GM18870 (cell line): ENCODE data around the gene TM9SF2.

Experiments used
- ATAC-seq: cut with Tn5 transposase; IDR thresholded peaks from one replicate; pipeline ENCODE4 v1.9.1; 2021; ENCODE audit warnings: moderate library complexity; ENCODE audit not compliant: unreplicated experiment

TM9SF2 gene

DNA sequence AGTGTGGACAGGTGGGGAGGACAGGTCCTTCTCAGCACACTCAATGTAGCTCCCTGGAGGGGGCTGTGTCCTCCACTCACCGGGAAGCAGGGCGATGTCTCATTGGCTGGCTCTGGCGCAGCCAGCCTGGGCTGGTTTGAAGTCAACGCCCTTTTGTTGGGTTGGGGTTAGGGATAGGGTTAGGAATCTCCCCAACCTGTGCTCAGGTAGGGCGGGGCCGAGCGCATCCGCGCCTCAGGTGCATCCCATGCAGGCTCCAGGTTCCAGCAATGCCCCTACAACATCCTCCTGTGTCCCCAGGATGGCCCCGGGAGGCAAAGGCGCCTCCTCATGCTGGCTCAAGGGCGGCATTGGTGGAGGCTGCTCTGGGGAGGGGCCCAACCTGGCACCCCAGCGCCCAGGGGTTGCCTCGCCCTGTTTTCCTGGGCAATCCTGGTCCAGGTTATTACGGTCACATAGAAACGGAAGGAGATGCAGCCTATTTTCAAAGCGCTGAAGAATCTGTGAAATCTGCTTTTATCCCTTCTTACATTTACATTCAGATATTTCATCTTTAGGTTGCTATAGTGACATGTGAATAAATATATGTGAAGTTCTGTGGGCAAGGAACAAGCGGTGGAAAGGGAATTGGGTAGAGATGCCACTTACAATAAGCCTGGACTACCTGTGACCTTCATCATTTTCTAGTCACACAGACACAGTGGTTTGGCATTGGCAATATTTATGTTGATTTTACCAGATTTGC is 74.3 kb downstream of the TM9SF2 start:
- ATAC-seq: no peak

DNA sequence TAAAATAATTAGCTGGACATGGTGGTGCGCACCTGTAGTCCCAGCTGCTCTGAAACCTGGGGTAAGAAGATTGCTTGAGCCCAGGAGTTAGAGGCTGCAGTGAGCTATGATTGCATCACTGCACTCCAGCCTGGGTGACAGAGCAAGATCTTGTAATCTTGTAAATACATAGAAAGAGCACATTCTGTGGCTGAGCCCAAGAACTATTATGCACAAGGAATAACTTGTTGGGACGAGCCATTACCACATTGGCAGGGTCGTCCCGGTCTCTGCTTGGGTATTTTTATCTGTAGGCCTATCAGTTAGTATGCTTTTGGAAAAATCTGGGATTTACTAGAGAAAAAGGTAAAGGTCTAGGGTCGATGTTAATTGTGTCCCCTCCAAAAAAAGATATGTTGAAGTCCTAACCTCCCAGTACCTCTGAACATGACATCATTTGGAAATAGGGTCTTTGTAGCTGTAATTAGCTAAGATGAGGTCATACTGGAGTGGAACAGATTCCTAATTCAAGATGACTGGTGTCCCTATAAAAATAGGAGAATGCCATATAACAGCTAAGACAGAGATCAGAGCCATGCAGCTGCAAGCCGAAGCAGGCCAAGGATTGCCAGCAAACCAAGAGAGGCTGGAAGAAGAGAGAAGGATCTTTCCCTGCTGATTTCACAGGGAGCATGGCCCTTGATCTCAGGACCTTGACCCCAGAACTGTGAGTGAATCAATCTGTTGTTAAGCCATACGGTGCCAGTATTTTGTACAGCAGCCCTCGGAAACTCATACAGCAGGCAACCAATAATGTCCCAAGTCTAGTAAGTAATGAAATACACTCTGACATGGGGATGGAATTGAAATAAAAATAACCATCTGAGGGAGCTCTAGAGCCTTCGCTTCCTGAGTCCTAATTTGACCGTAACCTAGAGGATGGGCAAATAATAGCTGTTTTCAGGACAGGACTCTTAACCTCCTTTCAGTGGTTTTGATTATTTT is 77.0 kb downstream of the TM9SF2 start:
- ATAC-seq: no peak

DNA sequence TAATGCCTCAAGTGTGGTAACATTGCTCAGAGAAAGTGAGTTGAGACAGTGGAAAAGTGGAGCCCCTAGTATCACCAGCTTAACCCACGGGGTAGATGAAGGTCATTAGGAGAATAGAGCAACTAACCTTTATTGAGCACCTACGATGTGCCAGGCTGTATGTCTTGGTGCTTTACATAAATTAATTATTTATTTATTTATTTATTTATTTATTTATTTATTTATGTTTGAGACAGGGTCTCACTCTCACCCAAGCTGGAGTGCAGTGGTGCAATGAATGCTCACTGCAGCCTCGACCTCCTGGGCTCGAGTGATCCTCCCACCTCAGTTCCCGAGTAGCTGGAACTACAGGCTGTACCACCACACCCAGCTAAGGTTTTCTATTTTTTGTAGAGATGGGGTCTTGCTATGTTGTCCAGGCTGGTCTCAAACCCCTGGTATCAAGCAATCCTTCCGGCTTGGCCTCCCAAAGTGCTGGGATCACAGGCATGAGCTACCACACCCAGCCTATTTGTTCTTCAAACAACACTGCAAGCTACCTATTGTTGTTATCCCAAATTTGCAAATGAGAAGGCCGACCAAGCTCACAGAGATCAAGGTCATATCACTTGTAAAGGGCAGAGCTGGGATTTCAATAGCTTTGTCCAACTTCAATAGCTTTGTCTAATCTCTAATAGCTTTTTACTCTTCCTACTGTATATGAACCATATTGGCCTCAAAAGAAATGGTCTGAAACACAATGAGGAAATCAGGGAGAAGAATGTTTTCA is 79.4 kb downstream of the TM9SF2 start:
- ATAC-seq: no peak

DNA sequence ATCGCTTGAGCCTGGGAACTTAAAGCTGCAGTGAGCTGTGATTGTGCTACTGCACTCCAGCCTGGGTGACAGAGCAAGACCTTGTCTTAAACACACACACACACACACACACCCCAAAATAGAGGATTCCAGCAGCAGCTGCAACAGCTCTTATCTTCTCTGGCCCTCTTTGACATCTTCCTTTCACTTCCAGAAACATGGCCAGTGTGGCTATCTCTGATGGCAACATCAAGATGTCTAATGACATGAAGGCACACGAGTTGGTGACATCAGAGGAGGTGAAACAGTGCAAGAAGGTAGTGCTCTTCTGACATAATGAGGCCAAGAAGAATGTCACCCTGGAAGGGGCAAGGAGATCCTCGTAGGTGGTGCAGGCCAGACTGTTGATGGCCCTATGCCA is 81.2 kb downstream of the TM9SF2 start:
- no peak for ATAC-seq

DNA sequence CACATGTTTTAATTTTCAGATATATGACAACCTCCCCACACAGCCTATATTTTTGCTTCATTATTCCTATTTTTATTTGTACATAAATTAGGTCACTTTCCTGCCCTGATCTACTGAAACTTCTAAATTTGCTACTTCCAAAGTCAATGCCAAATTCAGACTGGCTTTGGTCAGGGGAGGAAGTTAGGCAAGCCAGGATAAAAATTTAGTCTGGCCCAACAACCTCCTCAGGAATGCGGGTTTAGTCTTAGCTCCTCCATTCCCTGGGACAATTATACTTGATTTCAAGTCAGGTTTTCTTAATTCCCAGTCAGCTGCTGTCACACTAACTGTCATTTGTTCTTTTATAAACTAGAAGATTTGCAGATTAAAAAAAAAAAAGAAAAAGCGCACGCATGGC is 84.3 kb downstream of the TM9SF2 start:
- no peak for ATAC-seq

DNA sequence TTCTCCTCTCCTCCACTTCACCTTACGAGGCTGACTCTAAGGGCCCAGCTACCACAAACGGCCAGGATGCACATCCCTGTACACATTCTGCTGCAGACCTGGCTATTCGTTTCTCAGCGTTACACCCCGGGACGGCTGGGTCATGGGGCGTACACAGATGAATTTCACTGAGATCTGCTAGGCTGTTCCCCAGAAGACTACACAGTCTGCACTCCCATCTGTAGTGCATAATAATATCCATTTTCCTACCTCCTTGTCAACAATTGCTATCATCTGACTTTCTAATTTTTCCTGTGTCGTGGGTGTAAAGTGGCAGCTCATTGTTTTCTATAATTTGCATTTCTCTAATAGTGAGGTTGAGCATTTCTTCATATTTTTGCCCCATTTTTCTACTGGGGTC is 85.7 kb downstream of the TM9SF2 start:
- no peak for ATAC-seq

DNA sequence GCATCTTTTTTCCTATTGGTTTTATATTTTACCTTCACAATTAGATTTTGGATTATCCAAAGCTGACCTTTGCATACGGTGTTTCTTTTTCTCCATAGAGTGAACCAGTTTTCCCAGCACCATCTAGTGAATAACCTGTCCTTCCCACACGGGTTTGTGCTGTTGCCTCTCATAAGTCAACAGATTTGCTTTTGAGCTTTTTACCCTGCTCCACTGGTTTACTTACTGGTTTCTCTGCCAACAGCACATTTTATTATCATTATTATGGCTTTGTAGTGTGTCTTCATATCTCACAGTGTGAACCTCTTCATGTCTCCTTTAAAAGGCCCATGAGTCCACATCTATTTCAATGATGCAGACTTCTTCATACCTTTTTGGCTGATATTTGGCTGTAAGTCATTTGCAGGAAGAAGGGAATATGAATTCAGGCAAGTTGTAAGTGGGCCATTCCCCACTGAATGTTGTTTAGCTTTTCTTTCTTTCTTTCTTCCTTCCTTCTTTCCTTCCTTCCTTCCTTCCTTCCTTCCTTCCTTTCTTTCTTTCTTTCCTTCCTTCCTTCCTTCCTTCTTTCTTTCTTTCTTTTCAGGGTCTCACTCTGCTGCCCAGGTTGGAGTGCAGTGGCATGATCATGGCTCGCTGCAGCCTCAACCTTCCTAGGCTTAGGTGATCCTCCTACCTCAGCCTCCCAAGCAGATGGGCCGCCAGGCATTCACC is 86.8 kb downstream of the TM9SF2 start:
- ATAC-seq: no peak

DNA sequence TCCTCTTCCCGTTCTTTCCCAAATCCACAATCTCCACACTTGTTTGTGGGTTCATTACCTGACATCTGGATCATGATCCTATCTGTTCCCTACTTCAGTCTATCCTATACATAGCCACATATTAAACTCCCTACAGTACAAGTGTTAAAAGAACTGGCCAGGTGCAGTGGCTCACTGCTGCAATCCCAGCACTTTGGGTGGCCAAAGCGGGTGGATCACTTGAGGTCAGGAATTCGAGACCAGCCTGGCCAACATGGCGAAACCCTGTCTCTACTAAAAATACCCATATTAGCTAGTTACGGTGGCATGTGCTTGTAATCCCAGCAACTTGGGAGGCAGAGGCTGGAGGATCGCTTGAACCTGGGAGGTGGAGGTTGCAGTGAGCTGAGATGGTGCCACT is 88.3 kb downstream of the TM9SF2 start:
- ATAC-seq: no peak

DNA sequence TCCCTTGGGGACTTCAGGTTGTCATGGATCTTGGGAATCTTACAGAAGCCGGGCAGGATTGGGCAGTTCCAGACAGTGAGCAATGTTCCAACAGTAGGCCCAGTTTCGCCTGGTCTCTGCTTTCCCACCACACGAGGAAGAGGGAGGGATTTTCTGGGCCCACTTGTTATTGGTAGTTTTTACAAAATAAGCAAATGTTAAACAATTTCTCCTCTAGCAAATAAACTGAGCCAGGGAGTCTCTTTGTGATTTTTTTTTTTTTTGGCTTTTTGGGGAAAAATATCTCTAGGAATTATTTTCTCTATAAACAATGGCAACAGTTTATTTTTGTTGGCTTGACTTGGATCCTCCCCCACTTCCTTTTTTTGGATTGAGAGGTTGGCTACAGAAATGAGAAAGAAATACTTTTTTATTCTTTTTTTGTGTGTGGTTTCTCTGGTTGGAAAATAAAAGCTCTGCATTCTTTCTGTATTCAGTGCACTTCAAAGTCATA is 89.3 kb downstream of the TM9SF2 start:
- no peak for ATAC-seq

DNA sequence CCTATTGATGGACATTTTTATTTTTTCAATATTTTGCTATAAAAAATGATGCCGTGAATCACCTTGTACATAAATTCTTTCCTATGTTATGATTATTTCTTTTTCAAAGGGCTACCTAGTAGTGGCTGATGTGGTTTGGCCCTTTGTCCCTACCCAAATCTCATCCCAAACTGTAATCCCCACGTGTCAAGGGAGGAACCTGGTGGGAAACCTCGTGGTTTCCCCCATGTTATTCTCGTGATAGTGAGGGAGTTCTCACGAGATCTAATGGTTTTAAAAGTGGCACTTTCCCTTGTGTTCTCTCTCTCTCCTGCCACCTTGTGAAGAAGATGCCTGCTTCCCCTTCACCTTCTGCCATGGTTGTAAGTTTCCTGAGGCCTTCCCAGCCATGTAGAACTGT is 94.9 kb downstream of the TM9SF2 start:
- no peak for ATAC-seq

DNA sequence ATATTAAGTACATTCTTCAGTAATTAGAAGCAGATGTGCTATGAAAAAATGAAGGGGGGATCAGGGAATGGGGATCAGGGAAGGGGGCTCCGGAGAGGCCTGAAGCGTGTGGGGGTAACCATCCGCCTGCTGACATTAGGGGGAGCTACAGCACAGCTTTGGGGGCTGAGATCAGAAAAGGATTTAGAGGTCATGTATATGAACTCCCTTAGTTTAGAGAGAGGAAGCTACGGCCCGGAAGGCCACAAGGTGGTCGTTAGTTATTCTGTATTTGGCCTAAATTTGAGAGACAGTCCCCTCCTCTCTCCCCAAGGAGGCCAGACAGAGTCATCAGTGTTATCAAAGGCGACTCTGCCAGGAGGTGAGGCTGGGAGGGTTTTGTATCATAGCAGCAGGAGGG is 99.0 kb downstream of the TM9SF2 start:
- no peak for ATAC-seq

DNA sequence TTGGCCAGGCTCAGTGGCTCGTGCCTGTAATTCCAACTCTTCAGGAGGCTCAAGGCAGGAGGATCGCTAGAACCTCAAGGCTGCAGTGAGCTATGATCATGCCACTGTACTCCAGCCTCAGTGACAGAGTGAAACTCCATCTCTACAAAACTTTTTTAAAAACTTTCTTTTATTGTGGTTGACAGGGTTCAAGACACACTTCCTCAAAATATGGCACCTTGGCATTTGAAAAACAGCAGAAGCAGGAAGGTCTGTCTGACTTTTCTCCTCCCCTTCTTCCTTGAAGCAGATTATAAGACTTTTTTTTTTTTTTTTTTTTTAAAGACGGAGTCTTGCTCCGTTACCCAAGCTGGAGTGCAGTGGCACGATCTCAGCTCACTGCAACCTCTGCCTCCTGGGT is 100.3 kb downstream of the TM9SF2 start:
- no peak for ATAC-seq

DNA sequence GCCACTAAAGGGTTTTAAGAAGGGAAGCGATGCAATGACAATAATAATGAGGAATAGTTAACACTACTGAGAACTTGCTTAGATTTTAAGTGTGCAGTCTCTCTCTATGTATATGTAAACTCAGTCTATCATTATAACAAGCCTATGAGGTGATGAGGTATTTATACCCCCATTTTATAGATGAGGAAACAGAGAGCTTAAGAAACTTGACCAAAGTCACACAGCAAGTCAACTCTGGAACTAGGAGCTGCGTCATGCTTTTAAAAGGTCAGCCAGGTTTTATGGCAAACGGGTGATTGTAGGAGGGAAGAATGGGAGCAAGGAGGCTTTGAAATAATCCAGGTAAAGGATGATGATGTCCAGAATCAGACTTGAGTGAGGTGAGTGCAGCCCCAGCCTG is 103.4 kb downstream of the TM9SF2 start:
- no peak for ATAC-seq

DNA sequence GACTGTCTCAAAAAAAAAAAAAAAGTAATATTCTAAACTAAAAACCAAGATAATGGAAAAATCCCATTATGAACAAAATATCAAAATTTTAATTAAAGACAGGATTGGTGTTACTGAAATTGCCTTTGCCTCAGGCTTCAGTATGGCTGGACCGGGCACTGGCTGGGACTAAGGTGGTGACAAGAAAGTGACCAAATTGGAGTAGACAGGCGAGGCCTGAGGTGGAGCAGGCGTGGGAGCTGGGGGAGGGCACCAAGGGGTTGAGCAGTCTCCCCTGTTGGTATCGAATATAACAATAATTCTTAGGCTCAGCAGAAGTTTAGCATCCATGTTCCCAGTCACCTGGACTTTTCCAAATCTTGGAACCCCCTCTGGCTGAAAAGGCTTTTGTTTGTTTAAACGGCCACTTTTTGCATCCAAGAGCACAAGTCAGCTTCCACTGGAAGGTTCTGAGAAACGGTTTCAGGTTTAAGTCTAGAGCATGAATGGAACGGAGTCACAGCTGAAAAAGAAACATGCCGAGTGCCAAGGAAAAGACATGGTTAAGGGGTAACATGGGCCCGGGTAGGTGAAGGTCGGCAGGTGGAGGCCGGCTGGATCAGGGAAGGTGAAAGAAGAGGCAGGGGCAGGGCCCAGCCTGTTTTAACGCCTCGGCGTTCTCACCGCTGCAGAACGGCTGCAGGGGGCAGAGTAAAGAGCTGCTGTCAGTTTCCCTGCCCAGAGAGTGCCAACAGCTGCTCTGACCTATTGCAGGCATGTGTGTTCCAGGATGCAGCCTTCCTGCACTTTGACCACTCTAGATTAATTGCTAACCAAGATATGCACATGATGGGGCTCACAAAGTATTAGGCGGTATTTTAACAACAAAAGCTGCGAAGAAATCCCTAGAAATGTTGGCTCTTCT is 104.4 kb downstream of the TM9SF2 start:
- ATAC-seq: peak; percentile 68

DNA sequence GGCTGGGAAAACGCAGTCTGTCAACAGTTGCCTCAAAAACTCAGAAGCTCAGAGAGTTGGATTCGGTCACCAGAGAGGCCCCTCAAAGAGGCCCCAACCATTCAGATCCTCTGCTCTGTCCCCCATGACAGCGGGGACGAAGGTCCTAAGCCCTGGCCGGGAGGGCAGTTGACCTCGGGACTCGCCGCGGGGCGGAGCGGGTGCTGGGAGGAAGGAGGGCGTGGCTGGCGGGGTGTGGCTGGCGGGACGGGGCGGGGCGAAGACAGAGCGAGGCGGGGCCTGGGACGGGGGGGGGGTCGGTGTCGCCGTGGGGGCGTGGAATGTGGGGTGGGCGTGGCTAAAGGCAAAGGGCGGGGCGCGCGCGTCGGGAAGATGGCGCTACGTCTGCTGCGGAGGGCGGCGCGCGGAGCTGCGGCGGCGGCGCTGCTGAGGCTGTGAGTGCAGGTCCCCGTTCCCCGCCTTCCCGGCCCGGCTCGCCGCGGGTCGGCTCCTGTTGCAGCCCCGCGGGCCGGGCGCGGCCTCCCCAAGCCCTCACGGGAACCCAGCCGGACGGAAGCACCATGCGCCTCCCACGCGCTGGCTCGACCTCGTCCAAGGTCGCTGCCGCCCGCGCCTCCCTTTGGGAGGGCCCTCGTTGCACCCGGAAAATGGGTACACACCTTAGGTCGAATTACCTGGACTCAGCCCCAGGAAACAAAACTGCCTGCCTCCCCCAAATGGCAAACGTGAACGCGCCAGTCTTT is 105.2 kb downstream of the TM9SF2 start, which contains the start of gene CLYBL:
CLYBL (plus strand) TSS at position 367 of the 743 bp plus-strand sequence.
- ATAC-seq: peak; percentile 41

DNA sequence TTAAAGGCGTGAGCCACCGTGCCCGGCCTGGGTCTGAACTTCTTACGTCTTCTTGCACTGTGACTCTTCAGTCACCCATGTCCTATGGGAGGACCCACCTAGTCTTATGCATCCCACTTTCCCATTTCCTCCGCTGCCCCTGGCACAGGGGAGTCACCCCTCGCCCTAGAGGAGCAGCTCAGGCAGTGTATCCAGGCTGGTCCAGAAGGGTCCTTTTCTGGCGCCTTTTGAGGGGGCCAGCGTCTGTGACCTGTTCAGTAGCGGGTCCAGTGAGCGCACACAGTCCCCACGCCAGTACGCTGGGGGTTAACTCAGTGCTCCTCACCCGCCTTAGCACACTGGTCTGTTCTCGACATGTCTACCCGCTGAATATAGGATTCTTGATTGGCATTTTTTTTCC is 107.1 kb downstream of the TM9SF2 start:
- ATAC-seq: no peak

DNA sequence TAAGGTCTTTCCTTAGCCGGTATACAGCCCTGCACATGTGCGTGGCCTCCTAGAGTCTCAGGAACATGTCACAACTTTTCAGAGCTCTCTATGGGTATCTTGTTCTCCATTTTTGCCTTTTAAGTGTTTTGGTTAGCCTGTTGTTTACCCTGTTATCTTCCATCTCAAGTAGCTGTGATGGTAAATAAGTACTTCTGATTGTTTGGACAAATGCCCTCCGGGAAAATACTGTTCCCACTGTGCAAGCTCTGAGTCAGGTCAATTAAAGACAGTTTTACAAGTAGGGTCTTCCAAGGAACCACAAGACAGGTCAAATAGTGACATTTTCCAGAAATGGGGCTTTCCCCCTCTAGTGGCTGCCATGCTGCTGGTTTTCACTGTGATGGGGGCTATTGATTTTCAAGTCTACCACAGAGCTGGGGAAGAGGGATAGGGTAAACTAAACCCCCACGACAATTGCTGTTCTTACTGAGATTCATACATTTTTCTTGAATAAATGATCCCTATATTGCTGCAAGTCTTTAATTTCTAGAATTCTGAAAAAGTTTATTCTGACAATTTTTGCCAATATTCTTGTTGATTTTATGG is 109.5 kb downstream of the TM9SF2 start:
- no peak for ATAC-seq
